ENCODE data around the gene ALPK3. TPM values are rescaled to one million over a fixed set of nuclear protein-coding genes. Genes with fewer than 3 reads are reported as not detected.

ALPK3 gene
- total and polyA plus RNA-seq, 2 experiments from 2014 or later: 3.7 to 29.7 TPM

DNA sequence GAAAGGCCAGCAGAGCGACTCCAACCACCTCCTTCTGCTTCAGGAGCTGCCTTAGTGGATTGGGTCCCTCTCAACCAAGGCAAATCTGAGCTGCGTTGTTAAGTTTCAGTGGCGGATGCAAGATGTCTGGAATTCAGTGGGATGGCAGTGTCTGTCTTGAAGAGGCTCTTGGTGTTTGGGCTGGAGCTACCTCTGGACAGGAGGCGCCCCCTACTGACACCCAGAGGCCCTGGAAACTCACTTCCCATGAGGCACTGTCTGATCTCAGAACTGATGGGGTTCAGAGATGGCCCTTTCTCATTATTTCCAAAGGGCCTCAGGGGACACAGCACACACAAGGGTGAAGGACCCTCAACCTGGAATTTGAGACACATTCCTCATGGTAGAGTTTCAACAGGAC lies 61.3 kb downstream of the ALPK3 start:
- H3K4me1 ChIP-seq (ENCODE audit: insufficient read depth): no peaks in the 10 kb centered on the region; the same call in none of the 2 replicates
- ATAC-seq: peak; percentile 93
- H3K27me3 ChIP-seq (ENCODE audit: insufficient read depth): no peaks in the 10 kb centered on the region
- no peak overlapping the region for H3K4me3 ChIP-seq
- H3K27ac Mint-ChIP-seq: no peak overlapping the region
- peaks cover 6% of the 10 kb centered on the region for H3K27me3 Mint-ChIP-seq (ENCODE audit: insufficient read depth, low read depth, poor library complexity)
- no peak overlapping the region for H3K4me2 ChIP-seq
- H2AFZ ChIP-seq: peak overlapping the region; percentile 64; the same call in 1 of the 2 replicates
- H3K9me2 ChIP-seq (ENCODE audit: insufficient read depth): no peaks in the 10 kb centered on the region
- H3K9me3 Mint-ChIP-seq: no peaks in the 10 kb centered on the region
- TF ChIP-seq, protein P1, sequence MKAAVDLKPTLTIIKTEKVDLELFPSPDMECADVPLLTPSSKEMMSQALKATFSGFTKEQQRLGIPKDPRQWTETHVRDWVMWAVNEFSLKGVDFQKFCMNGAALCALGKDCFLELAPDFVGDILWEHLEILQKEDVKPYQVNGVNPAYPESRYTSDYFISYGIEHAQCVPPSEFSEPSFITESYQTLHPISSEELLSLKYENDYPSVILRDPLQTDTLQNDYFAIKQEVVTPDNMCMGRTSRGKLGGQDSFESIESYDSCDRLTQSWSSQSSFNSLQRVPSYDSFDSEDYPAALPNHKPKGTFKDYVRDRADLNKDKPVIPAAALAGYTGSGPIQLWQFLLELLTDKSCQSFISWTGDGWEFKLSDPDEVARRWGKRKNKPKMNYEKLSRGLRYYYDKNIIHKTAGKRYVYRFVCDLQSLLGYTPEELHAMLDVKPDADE (IDR thresholded peaks at IDR 0.05): no peak
- no peak for TF ChIP-seq ZNF114 (CRISPR knock-in tag; IDR thresholded peaks at IDR 0.05)
- no peak for TF ChIP-seq EZH2 (IDR thresholded peaks at IDR 0.05; ENCODE audit: low read depth, unreplicated experiment)
- no peak for TF ChIP-seq EZH2phosphoT487 (IDR thresholded peaks at IDR 0.05; ENCODE audit: unreplicated experiment)
- TF ChIP-seq NANOG (IDR thresholded peaks at IDR 0.05; ENCODE audit: borderline replicate concordance): no peak
- TF ChIP-seq, protein P2, sequence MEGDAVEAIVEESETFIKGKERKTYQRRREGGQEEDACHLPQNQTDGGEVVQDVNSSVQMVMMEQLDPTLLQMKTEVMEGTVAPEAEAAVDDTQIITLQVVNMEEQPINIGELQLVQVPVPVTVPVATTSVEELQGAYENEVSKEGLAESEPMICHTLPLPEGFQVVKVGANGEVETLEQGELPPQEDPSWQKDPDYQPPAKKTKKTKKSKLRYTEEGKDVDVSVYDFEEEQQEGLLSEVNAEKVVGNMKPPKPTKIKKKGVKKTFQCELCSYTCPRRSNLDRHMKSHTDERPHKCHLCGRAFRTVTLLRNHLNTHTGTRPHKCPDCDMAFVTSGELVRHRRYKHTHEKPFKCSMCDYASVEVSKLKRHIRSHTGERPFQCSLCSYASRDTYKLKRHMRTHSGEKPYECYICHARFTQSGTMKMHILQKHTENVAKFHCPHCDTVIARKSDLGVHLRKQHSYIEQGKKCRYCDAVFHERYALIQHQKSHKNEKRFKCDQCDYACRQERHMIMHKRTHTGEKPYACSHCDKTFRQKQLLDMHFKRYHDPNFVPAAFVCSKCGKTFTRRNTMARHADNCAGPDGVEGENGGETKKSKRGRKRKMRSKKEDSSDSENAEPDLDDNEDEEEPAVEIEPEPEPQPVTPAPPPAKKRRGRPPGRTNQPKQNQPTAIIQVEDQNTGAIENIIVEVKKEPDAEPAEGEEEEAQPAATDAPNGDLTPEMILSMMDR (conservative IDR thresholded peaks at IDR 0.05; ENCODE audit: low read depth in 2 of 2): peak; percentile 78 to 94
- H3F3A ChIP-seq (replicated peaks; ENCODE audit: low read depth): peaks cover 7% of the 10 kb centered on the region; the same call in 1 of the 2 replicates
- no peaks in the 10 kb centered on the region for H3K36me3 Mint-ChIP-seq (ENCODE audit: low read depth)
- H4K20me1 ChIP-seq (replicated peaks; ENCODE audit: insufficient read depth): no peaks in the 10 kb centered on the region
- peak; percentile 91 for DNase-seq (ENCODE audit: low spot score)
- H3K36me3 ChIP-seq (ENCODE audit: insufficient read depth): no peaks in the 10 kb centered on the region
- no peak overlapping the region for H3K27ac ChIP-seq (ENCODE audit: low read depth)
- peaks cover 14% of the 10 kb centered on the region for H3K4me1 Mint-ChIP-seq
- no peak overlapping the region for H3K4me3 Mint-ChIP-seq
- H3K79me2 ChIP-seq (replicated peaks; ENCODE audit: insufficient read depth): no peaks in the 10 kb centered on the region

DNA sequence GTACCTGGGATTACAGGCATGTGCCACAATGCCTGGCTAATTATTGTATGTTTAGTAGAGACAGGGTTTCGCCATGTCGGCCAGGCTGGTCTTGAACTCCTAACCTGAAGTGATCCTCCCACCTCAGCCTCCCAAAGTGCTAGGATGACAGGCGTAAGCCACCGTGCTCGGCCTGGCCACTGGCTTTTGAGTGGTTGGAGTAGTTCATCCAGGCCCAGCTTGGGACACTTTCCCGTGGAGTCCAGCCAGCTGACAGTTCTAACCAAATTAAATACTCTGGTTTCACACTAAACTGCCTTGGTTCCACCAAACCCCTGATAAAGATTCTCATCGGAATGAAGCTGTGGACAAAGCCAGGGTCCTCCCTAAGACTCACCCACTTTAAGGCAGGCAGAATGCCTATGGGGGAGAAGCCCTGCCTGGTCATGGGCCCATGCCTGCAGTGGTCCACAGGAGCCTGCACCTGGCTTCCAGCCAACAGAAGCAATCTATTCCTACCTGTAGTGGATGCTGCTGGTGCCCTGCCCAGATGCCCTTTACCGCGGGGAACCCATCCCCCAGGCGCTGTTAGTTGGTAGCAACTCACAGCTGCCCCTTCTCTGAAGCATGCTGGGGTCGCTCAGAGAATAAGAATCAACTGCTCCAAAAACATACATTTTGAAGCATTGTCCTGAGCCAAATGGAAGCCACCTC lies 62.1 kb downstream of the ALPK3 start:
- Histone ChIP-seq H3K27me3 (ENCODE audit: insufficient read depth) (no peaks in the 10 kb centered on the region), H2AFZ (no peak overlapping the region), H3K4me3 (no peak overlapping the region), H3K79me2 (replicated peaks; ENCODE audit: insufficient read depth) (no peaks in the 10 kb centered on the region), H3K27ac (ENCODE audit: low read depth) (no peak overlapping the region), H3K4me2 (no peak overlapping the region), H3K4me1 (ENCODE audit: insufficient read depth) (no peaks in the 10 kb centered on the region; the same call in none of the 2 replicates), H3K36me3 (ENCODE audit: insufficient read depth) (no peaks in the 10 kb centered on the region), H3K9me2 (ENCODE audit: insufficient read depth) (no peaks in the 10 kb centered on the region), H3F3A (replicated peaks; ENCODE audit: low read depth) (peaks cover 7% of the 10 kb centered on the region; the same call in 1 of the 2 replicates), H4K20me1 (replicated peaks; ENCODE audit: insufficient read depth) (no peaks in the 10 kb centered on the region)
- no peaks in the 10 kb centered on the region for H3K36me3 Mint-ChIP-seq (ENCODE audit: low read depth)
- ATAC-seq (no peak), DNase-seq (ENCODE audit: low spot score) (no peak)
- H3K4me1 Mint-ChIP-seq: peaks cover 14% of the 10 kb centered on the region
- no peak overlapping the region for H3K27ac Mint-ChIP-seq
- H3K27me3 Mint-ChIP-seq (ENCODE audit: insufficient read depth, low read depth, poor library complexity): peaks cover 6% of the 10 kb centered on the region
- H3K4me3 Mint-ChIP-seq: no peak overlapping the region
- H3K9me3 Mint-ChIP-seq: no peaks in the 10 kb centered on the region
- TF ChIP-seq ZNF114 (CRISPR knock-in tag; IDR thresholded peaks at IDR 0.05) (no peak), NANOG (IDR thresholded peaks at IDR 0.05; ENCODE audit: borderline replicate concordance) (no peak), JUNB (IDR thresholded peaks at IDR 0.05; ENCODE audit: unreplicated experiment) (no peak), ZNF331 (CRISPR knock-in tag; IDR thresholded peaks at IDR 0.05; ENCODE audit: low read depth) (no peak), EZH2 (IDR thresholded peaks at IDR 0.05; ENCODE audit: low read depth, unreplicated experiment) (no peak), STAT1 (IDR thresholded peaks at IDR 0.05; ENCODE audit: unreplicated experiment) (no peak), CREB1 (CRISPR knock-in tag; IDR thresholded peaks at IDR 0.05; ENCODE audit: low read depth) (no peak)
- TF ChIP-seq, protein P1 (IDR thresholded peaks at IDR 0.05): no peak
- TF ChIP-seq, protein P2 (conservative IDR thresholded peaks at IDR 0.05; ENCODE audit: low read depth in 2 of 2): no peak

Data from GM23338 (cell line).